HTERT RPE-1 (cell line): ENCODE data around the gene DCAF8L2.
"Not testable (repeated sequence)": the region's sequence is repeated elsewhere in the genome, so short reads cannot be mapped to it uniquely, and the experiment has no call there.

ENCODE experiments used
- in situ Hi-C: fragments of 300-500 bp; cut with MboI; formaldehyde crosslinking; loops from 4 replicates; pipeline ENCODE4 v1.14.3; 2020; ENCODE audit warnings: low sequenced_read_pairs

DCAF8L2 gene

DNA sequence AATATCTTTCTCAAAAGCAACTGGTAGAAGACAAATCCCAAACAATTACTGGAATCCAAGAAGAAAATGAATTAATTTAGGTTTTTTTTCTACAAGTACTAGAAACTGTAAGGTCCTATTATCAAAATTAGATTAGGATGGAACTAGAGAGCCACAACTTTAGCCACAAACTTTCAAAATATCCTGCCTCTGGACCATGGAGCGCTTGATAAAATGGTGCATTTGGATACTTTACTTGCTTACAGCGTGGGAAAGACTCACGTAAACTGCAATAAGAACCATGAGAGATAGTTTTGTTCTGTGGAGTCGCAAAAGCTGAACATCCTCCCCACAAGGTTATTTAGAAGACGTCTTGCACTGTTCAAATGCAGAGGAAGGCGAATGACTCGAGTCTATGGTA, at the start of gene DCAF8L2:
DCAF8L2 (plus strand) TSS at position 301 of the 400 bp plus-strand sequence. CDS start 156,552 bp downstream, outside the sequence.
- in situ Hi-C loops, result no loop called here

- in situ Hi-C loops, result not testable (repeated sequence)
These were observed 49.0 kb upstream of the DCAF8L2 start for GRCh38 chrX:27541161-27541560.

- in situ Hi-C loops, result no loop called here
These were observed 41.5 kb upstream of the DCAF8L2 start for GRCh38 chrX:27548624-27549023.

- in situ Hi-C loops, result no loop called here
These were observed 40.5 kb upstream of the DCAF8L2 start for GRCh38 chrX:27549688-27550087.

DNA sequence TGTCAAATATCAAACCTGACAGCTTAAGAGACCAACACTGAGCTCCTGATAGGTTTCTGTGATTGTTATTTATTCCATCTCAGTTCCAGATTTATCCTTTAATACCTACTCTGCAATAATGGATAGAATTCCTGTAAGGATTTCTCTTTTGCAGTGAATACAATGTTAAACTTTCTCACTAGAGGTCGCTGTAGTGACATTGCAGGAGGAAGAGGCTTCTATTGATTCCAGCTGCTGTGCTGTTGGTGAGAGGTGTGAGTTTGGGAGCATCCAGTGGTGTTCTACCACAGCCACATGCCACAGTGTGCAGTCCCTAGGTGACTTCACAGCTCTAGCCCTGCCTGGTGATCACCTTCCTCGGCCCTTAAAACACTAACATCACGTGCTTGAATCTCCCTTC, 34.6 kb upstream of the DCAF8L2 start:
- in situ Hi-C loops, result no loop called here

GRCh38 chrX:27565992-27566391, 24.2 kb upstream of the DCAF8L2 start:
- in situ Hi-C loops, result no loop called here

DNA sequence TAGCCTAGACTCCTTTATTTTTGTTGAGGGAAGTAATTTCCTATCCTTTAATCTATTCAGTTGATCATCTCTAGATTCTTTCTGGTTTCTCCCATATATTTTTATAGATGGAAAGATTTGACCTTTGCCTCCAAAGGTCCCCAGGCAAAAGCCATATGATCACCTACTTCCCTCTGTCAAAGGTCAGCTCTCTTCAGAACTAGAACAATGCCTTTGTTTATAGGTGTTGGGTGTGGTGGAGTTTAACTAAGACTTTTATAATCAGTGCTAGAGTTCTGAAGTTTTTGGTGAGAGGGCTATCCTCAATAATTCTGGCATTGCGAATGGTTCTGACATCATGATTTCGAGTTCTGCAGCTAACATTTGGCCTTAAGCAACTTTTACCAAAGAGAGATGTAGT, 19.0 kb upstream of the DCAF8L2 start:
- in situ Hi-C loops, result no loop called here

GRCh38 chrX:27575565-27575964, 14.6 kb upstream of the DCAF8L2 start:
- in situ Hi-C loops, result no loop called here

- in situ Hi-C loops, result no loop called here
These were observed 6.2 kb upstream of the DCAF8L2 start for GRCh38 chrX:27583976-27584375.

- in situ Hi-C loops, result no loop called here
These were observed 1.8 kb downstream of the DCAF8L2 start for GRCh38 chrX:27591938-27592337.

- in situ Hi-C loops, result no loop called here
These were observed 7.4 kb downstream of the DCAF8L2 start for GRCh38 chrX:27597508-27597907.

- in situ Hi-C loops, result no loop called here
These were observed 8.2 kb downstream of the DCAF8L2 start for GRCh38 chrX:27598312-27598711.

DNA sequence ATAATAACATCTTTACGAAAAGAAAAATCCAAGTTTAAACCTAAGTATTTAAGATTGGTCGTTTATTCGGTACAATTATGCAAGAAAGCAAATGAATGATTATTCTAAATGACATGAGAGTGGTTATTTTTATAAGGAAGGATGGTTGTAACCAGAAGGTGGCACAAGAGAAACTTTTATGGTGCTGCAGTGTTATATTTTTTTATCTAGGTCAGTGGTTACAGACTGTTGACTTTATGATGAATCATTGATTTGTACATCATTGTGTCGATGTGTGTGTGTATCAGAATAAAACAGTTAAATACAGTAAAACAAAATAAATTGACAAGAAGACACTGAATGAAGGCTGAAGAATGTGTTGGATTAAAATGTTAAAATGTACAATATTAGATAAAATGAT, 9.8 kb downstream of the DCAF8L2 start:
- in situ Hi-C loops, result no loop called here

- in situ Hi-C loops, result no loop called here
These were observed 10.5 kb downstream of the DCAF8L2 start for GRCh38 chrX:27600686-27601085.

DNA sequence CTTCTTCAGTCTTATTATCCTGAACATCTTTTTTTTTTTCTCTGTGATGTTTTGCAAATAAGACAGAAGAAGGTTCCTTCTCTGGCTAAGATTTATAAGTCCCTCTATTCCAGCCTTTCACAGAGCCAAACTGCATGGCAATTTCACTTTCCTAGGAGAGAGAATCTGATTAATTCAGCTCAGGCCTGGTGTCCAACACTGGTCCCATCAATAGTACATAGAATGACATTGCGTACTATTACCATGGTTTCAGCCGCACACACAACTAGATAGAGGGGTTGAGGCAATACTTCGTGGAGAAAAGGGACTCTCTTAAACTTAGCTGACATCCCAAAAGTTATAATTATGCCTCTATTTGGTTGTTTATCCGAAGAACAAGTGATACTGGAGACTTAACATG, 18.5 kb downstream of the DCAF8L2 start:
- in situ Hi-C loops, result no loop called here

DNA sequence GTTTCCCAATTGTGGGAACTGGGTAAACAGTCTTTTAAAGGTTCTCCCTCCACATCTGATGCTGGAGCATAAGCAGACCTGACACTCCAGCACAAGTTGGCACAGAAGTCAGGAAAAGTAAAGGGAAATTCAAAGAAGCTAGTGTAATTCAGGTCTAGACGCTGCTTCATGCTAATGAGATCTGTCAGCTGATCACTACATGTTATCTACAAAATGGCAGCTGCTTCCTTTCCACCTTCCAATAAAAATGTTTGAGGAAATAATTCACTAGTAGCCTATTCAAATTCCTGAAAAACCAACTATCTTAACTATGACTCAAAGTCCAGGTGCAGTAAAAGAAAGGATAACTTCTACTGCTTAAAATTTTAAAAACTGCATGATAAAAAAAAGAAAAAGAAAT, 29.3 kb downstream of the DCAF8L2 start:
- in situ Hi-C loops, result no loop called here

DNA sequence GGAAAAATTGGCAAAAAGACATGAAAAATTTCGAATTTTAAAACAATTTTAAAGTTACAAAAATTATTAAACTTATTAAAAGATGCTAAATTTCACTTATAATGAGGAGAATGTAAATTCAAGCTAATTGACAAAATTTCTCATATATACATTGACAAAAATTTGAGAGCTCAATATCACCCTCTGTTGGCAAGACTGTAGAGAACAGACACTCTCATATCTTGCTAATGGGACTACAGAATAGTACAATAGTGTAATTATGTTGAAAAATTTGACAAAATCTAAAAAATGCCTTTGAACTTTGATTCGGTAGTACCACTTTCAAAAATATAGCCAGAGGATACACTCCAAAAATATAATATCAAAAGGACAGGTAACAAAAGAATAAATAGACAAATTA, 29.8 kb downstream of the DCAF8L2 start:
- in situ Hi-C loops, result no loop called here

- in situ Hi-C loops, result no loop called here
These were observed 32.7 kb downstream of the DCAF8L2 start for GRCh38 chrX:27622883-27623282.

GRCh38 chrX:27626066-27626465, 35.9 kb downstream of the DCAF8L2 start:
- in situ Hi-C loops, result no loop called here

DNA sequence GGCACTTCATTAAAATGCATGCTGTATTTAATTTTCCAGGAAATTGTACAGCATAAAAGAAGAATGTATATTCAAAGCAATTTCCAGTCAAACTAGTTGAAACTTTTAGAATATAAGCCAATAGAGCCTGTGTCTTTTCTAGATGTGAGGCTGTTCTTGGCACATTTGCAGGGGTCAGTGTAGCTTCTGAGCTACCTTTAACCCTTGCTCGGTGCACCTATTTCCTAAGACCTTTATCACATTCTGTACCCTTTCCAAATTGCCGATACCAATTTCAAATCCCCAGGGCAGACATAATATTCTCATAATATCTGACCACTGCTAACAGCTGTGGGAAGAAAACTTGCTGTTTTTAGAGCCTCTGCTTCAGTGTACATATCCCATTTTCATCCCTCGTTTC, 43.2 kb downstream of the DCAF8L2 start:
- in situ Hi-C loops, result no loop called here

DNA sequence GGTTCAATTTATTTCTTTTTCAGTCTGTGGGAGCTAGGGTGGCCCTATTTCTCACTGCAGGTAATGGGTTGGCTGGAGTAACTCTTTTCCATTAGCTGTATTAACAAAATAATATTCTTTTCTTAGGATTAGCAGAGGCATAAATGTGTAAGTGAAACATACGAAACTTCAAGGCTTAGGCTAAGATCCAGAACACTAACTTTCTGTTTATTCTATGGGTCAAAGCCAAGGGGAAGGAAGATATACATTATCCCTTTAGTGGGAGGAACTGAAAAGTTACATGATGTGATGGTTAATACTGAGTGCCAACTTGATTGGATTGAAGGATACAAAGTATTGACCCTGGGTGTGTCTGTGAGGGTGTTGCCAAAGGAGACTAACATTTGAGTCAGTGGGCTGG, 66.4 kb downstream of the DCAF8L2 start:
- in situ Hi-C loops, result no loop called here

GRCh38 chrX:27660878-27661277, 70.7 kb downstream of the DCAF8L2 start:
- in situ Hi-C loops, result no loop called here

- in situ Hi-C loops, result no loop called here
These were observed 81.1 kb downstream of the DCAF8L2 start for GRCh38 chrX:27671234-27671633.

GRCh38 chrX:27674491-27674890, 84.3 kb downstream of the DCAF8L2 start:
- in situ Hi-C loops, result no loop called here
